ENCODE data around the gene TAS2R1. TPM values are rescaled to one million over a fixed set of nuclear protein-coding genes. Genes with fewer than 3 reads are reported as not detected.

The TAS2R1 gene
- total RNA-seq, 1 experiment from 2014 or later: not detected

DNA sequence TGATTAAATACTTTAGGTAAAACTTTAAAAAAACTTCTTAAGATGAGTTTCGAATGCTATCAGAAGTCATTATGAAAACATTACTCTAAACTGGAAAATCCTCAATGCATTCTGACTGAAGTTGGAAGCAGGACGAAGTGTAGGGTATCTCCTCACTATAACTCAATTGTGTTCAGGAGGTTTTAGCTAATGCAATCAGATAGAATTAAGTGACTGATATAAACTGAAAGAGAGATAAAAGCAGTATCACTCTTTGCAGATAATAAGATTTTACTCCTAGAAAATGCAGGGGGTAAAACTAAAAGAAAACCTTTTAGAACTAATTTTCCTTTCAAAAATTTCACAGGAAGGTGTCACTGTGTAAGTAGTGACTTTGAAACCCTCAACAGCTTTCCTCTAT, 22.1 kb downstream of the TAS2R1 start:
- ATAC-seq (no peak), DNase-seq (ENCODE audit: low read depth, low spot score) (no peak)
- H4K20me1 ChIP-seq (ENCODE audit: insufficient read depth): no peaks in the 10 kb centered on the region
- H3K4me3 ChIP-seq (replicated peaks in 1 of 2; ENCODE audit: low read depth in 1 of 2, low read length in 2 of 2): no peak overlapping the region
- H3K9me2 ChIP-seq (ENCODE audit: insufficient read depth): no peaks in the 10 kb centered on the region
- no peaks in the 10 kb centered on the region for H3K4me1 ChIP-seq (ENCODE audit: control insufficient read depth in 1 of 2, insufficient read depth in 2 of 2, low read length in 2 of 2)
- intact Hi-C loops (cut with micrococcal nuclease): no loop called here
- no peak overlapping the region for H3K27ac ChIP-seq (ENCODE audit: low read depth, low read length)
- H3K4me2 ChIP-seq (ENCODE audit: low read length): no peak overlapping the region
- H3K9me3 ChIP-seq (ENCODE audit: control insufficient read depth in 1 of 2, insufficient read depth in 1 of 2, low read depth in 1 of 2, low read length in 2 of 2): peaks cover 0 to 6% of the 10 kb centered on the region in 2 experiments; a peak in 2 of 4 replicates
- TF ChIP-seq ZNF274 (IDR thresholded peaks at IDR 0.05; ENCODE audit: low read depth, low read length): no peak
- TF ChIP-seq YY1 (IDR thresholded peaks at IDR 0.05; ENCODE audit: extremely low read depth, insufficient replicate concordance, low read depth, low read length): no peak
- no peak for TF ChIP-seq CBX3 (IDR thresholded peaks at IDR 0.05; ENCODE audit: low read depth)
- TF ChIP-seq CEBPB (IDR thresholded peaks at IDR 0.05; ENCODE audit: low read depth): no peak
- no peak for TF ChIP-seq ZFX (IDR thresholded peaks at IDR 0.05)
- no peak for TF ChIP-seq ELF1 (IDR thresholded peaks at IDR 0.05; ENCODE audit: borderline replicate concordance, low read depth)
- no peak for TF ChIP-seq RAD21 (IDR thresholded peaks at IDR 0.05; ENCODE audit: low read depth)
- TF ChIP-seq POLR2A (IDR thresholded peaks at IDR 0.05; ENCODE audit: borderline replicate concordance, extremely low read depth, insufficient read depth, insufficient read length): no peak
- no peak for TF ChIP-seq TCF7L2 (IDR thresholded peaks at IDR 0.05; ENCODE audit: borderline replicate concordance, extremely low read depth, insufficient read depth, insufficient read length)
- TF ChIP-seq, protein P1, sequence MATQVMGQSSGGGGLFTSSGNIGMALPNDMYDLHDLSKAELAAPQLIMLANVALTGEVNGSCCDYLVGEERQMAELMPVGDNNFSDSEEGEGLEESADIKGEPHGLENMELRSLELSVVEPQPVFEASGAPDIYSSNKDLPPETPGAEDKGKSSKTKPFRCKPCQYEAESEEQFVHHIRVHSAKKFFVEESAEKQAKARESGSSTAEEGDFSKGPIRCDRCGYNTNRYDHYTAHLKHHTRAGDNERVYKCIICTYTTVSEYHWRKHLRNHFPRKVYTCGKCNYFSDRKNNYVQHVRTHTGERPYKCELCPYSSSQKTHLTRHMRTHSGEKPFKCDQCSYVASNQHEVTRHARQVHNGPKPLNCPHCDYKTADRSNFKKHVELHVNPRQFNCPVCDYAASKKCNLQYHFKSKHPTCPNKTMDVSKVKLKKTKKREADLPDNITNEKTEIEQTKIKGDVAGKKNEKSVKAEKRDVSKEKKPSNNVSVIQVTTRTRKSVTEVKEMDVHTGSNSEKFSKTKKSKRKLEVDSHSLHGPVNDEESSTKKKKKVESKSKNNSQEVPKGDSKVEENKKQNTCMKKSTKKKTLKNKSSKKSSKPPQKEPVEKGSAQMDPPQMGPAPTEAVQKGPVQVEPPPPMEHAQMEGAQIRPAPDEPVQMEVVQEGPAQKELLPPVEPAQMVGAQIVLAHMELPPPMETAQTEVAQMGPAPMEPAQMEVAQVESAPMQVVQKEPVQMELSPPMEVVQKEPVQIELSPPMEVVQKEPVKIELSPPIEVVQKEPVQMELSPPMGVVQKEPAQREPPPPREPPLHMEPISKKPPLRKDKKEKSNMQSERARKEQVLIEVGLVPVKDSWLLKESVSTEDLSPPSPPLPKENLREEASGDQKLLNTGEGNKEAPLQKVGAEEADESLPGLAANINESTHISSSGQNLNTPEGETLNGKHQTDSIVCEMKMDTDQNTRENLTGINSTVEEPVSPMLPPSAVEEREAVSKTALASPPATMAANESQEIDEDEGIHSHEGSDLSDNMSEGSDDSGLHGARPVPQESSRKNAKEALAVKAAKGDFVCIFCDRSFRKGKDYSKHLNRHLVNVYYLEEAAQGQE (IDR thresholded peaks at IDR 0.05; ENCODE audit: low read depth): no peak
- TF ChIP-seq, protein P2, sequence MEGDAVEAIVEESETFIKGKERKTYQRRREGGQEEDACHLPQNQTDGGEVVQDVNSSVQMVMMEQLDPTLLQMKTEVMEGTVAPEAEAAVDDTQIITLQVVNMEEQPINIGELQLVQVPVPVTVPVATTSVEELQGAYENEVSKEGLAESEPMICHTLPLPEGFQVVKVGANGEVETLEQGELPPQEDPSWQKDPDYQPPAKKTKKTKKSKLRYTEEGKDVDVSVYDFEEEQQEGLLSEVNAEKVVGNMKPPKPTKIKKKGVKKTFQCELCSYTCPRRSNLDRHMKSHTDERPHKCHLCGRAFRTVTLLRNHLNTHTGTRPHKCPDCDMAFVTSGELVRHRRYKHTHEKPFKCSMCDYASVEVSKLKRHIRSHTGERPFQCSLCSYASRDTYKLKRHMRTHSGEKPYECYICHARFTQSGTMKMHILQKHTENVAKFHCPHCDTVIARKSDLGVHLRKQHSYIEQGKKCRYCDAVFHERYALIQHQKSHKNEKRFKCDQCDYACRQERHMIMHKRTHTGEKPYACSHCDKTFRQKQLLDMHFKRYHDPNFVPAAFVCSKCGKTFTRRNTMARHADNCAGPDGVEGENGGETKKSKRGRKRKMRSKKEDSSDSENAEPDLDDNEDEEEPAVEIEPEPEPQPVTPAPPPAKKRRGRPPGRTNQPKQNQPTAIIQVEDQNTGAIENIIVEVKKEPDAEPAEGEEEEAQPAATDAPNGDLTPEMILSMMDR (IDR thresholded peaks at IDR 0.05 in 2 of 3, conservative IDR thresholded peaks at IDR 0.05 in 1 of 3; ENCODE audit: borderline replicate concordance in 1 of 3, insufficient read depth in 1 of 3, low read depth in 2 of 3, low read length in 2 of 3): no peak
- TF ChIP-seq EGR1 (IDR thresholded peaks at IDR 0.05; ENCODE audit: low read depth): no peak
- TF ChIP-seq JUND (IDR thresholded peaks at IDR 0.05): no peak
- no peak for TF ChIP-seq FOSL1 (IDR thresholded peaks at IDR 0.05; ENCODE audit: low read depth)
- H3K27me3 ChIP-seq (ENCODE audit: insufficient read depth, low read length): no peaks in the 10 kb centered on the region
- no peak overlapping the region for H2AFZ ChIP-seq (ENCODE audit: low read depth, low read length, poor library complexity, severe bottlenecking)
- CTCF ChIA-PET: no interaction called here
- BruUV-seq (replicated peaks): no TSS peak
- POLR2A ChIA-PET: no interaction called here
- no peaks in the 10 kb centered on the region for H3K79me2 ChIP-seq (ENCODE audit: insufficient read depth, low read length)
- H3K36me3 ChIP-seq (ENCODE audit: control insufficient read depth in 1 of 2, insufficient read depth in 2 of 2, low read length in 2 of 2): no peaks in the 10 kb centered on the region
- no peak overlapping the region for H3K9ac ChIP-seq (ENCODE audit: low read length)
- RAD21 ChIA-PET (ENCODE audit: low non-redundant PET in 1 of 2, low total read pairs in 2 of 2, uncharacterized antibody in 2 of 2, unreplicated experiment in 2 of 2): no interaction called here

All from HCT116 (cell line).